ENCODE measurements around the gene RBSN.

The RBSN gene

GRCh38 chr3:15051531-15051930 lies 47.4 kb downstream of the RBSN start:
- H3K36me3 ChIP-seq = peaks cover 60% of the 10 kb centered on the region
- peak; percentile 64 for TF ChIP-seq CTCF (IDR thresholded peaks at IDR 0.05; ENCODE audit: low read depth, low read length)
- no peaks in the 10 kb centered on the region for H3K27me3 ChIP-seq
- no peaks in the 10 kb centered on the region for H3K9me3 ChIP-seq
- peaks cover 17% of the 10 kb centered on the region for H3K4me1 ChIP-seq
- peak; percentile 53 for DNase-seq
- H3K4me3 ChIP-seq (ENCODE audit: low read depth, low read length) = no peak overlapping the region

- DNase-seq = no peak
- H3K27me3 ChIP-seq = no peaks in the 10 kb centered on the region
- no peaks in the 10 kb centered on the region for H3K9me3 ChIP-seq
- TF ChIP-seq CTCF (IDR thresholded peaks at IDR 0.05; ENCODE audit: low read depth, low read length) = no peak
- H3K36me3 ChIP-seq = peaks cover 66% of the 10 kb centered on the region
- no peak overlapping the region for H3K4me3 ChIP-seq (ENCODE audit: low read depth, low read length)
- H3K4me1 ChIP-seq = peaks cover 17% of the 10 kb centered on the region
These were observed 48.4 kb downstream of the RBSN start for GRCh38 chr3:15050405-15051092.

GRCh38 chr3:15049584-15049983 lies 49.4 kb downstream of the RBSN start:
- Histone ChIP-seq H3K9me3 (no peaks in the 10 kb centered on the region), H3K27me3 (no peaks in the 10 kb centered on the region), H3K36me3 (peaks cover 65% of the 10 kb centered on the region), H3K4me1 (peaks cover 17% of the 10 kb centered on the region), H3K4me3 (ENCODE audit: low read depth, low read length) (no peak overlapping the region)
- DNase-seq = no peak
- TF ChIP-seq CTCF (IDR thresholded peaks at IDR 0.05; ENCODE audit: low read depth, low read length) = no peak

- DNase-seq = no peak
- Histone ChIP-seq H3K36me3 (peaks cover 62% of the 10 kb centered on the region), H3K9me3 (no peaks in the 10 kb centered on the region), H3K4me3 (ENCODE audit: low read depth, low read length) (no peak overlapping the region), H3K27me3 (no peaks in the 10 kb centered on the region), H3K4me1 (no peaks in the 10 kb centered on the region)
- no peak for TF ChIP-seq CTCF (IDR thresholded peaks at IDR 0.05; ENCODE audit: low read depth, low read length)
These were observed 53.3 kb downstream of the RBSN start for GRCh38 chr3:15045667-15046066.

GRCh38 chr3:15044326-15044725 lies 54.6 kb downstream of the RBSN start:
- TF ChIP-seq CTCF (IDR thresholded peaks at IDR 0.05; ENCODE audit: low read depth, low read length) = no peak
- H3K4me1 ChIP-seq = no peaks in the 10 kb centered on the region
- H3K36me3 ChIP-seq = peaks cover 51% of the 10 kb centered on the region
- no peaks in the 10 kb centered on the region for H3K27me3 ChIP-seq
- H3K4me3 ChIP-seq (ENCODE audit: low read depth, low read length) = no peak overlapping the region
- H3K9me3 ChIP-seq = no peaks in the 10 kb centered on the region
- no peak for DNase-seq

GRCh38 chr3:15043408-15044171 lies 55.4 kb downstream of the RBSN start:
- H3K27me3 ChIP-seq = no peaks in the 10 kb centered on the region
- no peaks in the 10 kb centered on the region for H3K9me3 ChIP-seq
- peaks cover 45% of the 10 kb centered on the region for H3K36me3 ChIP-seq
- no peak for DNase-seq
- H3K4me3 ChIP-seq (ENCODE audit: low read depth, low read length) = no peak overlapping the region
- no peaks in the 10 kb centered on the region for H3K4me1 ChIP-seq
- TF ChIP-seq CTCF (IDR thresholded peaks at IDR 0.05; ENCODE audit: low read depth, low read length) = no peak
